Nephron progenitor cell (in vitro differentiated cells): ENCODE measurements around the gene MYD88.

Source experiments
- DNase-seq: peaks from one replicate; pipeline ENCODE4 v3.0.0; 2021
- H3K27ac Mint-ChIP-seq: 2 replicates; pipeline ENCODE4 v1.8.0; 2021; ENCODE audit warnings: mild to moderate bottlenecking, moderate library complexity, mixed read lengths
- H3K27me3 Mint-ChIP-seq: 2 replicates; pipeline ENCODE4 v1.8.0; 2021; ENCODE audit warnings: mild to moderate bottlenecking, low read depth, mixed read lengths; ENCODE audit not compliant: poor library complexity
- H3K36me3 Mint-ChIP-seq: 2 replicates; pipeline ENCODE4 v1.8.0; 2021; ENCODE audit warnings: low read depth, mixed read lengths
- H3K4me1 Mint-ChIP-seq: 2 replicates; pipeline ENCODE4 v1.8.0; 2021; ENCODE audit warnings: mixed read lengths
- H3K4me3 Mint-ChIP-seq: 2 replicates; pipeline ENCODE4 v1.8.0; 2021; ENCODE audit warnings: mild to moderate bottlenecking, moderate library complexity, mixed read lengths
- H3K9me3 Mint-ChIP-seq: 2 replicates; pipeline ENCODE4 v1.8.0; 2021; ENCODE audit warnings: mild to moderate bottlenecking, moderate library complexity, mixed read lengths
- TF ChIP-seq, protein P1 (sequence below): fragments of 200-600 bp; sonication (generic); IDR thresholded peaks from 2 replicates; pipeline ENCODE4 v1.5.0; 2021; ENCODE audit warnings: antibody characterized with exemption

The MYD88 gene

DNA sequence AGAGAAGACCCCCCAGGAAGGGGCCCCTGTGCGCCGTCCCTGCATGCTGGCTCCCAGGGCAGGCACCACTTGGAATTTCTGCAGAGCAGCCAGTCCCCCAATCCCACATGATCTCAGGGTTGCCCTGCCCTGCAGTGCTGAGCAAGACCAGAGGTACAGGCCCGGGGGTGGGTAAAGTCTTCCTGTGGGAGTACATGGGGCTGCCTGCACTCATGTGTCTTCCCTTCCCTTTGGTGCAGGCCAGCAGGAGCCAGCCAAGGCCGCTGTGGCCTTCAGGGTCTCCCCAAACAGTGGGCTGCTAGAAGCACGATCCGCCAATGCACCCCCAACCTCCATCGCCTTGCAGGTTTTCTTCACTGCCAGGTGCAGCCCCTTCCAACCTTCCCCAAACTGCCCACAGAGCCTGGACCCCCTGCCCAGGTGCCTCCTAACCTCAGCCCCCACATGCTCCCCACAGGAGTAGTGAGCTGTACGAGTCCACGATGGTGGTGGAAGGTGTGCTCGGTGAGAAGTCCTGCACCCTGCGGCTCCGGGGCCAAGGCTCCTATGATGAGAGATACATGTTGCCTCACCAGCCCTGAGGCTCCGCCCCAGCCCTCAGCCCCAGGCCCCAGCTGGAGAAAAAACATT, 16.5 kb upstream of the MYD88 start:
- DNase-seq, result no peak

DNA sequence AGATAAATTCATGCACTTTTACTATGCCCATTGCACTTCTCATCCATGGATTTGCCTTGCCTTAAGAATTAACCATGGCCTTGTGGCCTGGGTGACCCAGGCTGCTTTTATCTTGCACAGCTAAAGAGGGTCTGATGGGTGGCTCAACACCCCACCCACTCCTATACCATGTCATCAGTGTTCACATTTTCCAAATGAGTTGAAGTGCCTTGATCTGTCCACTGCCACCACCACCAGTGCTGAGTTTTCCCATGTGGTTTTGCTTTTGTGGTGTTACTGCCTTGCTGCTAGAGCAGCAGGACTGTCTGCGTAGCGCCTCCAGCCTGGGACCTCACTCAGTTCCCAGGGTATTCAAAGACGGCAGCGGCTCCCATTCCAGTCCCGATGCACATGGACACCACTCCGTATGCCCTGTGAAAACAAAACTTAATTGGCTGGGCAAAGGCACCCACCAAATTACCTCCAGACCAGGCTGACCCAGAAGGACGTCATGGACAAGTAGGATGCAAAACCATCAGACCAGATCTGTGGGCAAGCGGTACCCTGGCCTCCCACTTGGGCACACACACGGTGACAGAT, 15.7 kb upstream of the MYD88 start:
- TF ChIP-seq, protein P1, sequence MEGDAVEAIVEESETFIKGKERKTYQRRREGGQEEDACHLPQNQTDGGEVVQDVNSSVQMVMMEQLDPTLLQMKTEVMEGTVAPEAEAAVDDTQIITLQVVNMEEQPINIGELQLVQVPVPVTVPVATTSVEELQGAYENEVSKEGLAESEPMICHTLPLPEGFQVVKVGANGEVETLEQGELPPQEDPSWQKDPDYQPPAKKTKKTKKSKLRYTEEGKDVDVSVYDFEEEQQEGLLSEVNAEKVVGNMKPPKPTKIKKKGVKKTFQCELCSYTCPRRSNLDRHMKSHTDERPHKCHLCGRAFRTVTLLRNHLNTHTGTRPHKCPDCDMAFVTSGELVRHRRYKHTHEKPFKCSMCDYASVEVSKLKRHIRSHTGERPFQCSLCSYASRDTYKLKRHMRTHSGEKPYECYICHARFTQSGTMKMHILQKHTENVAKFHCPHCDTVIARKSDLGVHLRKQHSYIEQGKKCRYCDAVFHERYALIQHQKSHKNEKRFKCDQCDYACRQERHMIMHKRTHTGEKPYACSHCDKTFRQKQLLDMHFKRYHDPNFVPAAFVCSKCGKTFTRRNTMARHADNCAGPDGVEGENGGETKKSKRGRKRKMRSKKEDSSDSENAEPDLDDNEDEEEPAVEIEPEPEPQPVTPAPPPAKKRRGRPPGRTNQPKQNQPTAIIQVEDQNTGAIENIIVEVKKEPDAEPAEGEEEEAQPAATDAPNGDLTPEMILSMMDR, result no peak
- peaks cover 46% of the 10 kb centered on the region for H3K36me3 Mint-ChIP-seq

More for the DNA sequence above, 16.5 kb upstream of the MYD88 start:
- no peak overlapping the region for H3K4me3 Mint-ChIP-seq
- H3K9me3 Mint-ChIP-seq, result no peaks in the 10 kb centered on the region
- no peaks in the 10 kb centered on the region for H3K4me1 Mint-ChIP-seq
- no peak overlapping the region for H3K27ac Mint-ChIP-seq
- peaks cover 3% of the 10 kb centered on the region for H3K27me3 Mint-ChIP-seq
- TF ChIP-seq, protein P1, result no peak
- peaks cover 38% of the 10 kb centered on the region for H3K36me3 Mint-ChIP-seq

DNA sequence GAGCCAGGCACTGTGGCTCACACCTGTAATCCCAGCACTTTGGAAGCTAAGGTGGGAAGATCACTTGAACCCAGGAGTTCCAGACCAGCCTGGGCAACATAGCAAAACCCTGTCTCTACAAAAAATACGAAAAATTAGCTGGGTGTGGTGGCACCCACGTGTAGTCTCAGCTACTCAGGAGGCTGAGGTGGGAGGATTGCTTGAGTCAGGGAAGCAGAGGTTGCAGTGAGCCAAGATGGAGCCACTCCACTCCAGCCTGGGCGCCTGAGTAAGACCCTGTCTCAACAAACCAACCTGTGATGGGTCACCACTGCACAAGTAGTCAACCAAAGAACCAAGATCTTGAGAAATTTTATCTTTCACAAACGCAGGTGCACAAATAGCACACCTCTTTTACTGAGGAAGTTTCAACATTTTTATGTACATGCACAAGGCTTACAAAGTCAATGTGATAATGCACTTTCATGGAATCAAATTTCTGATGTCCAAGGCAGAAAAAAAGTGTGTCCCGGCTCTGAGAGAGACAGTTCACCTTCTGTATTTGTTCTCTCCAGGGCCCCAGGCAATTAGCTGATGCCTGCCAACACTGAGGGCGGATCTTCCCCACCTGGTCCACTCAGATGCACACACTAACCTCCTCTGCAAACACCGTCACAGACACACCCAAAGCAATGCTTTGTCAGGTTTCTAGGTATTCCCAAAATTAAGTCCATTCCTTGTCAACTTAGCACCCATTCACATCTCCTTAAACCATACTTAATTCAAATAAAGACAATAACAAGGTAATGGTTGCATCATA, 13.9 kb upstream of the MYD88 start:
- Mint-ChIP-seq H3K36me3 (peaks cover 49% of the 10 kb centered on the region), H3K4me1 (no peaks in the 10 kb centered on the region), H3K9me3 (no peaks in the 10 kb centered on the region), H3K4me3 (no peak overlapping the region), H3K27ac (no peak overlapping the region), H3K27me3 (no peaks in the 10 kb centered on the region)
- DNase-seq, result no peak
- TF ChIP-seq, protein P1, result no peak

More for the DNA sequence above, 15.7 kb upstream of the MYD88 start:
- Mint-ChIP-seq H3K27ac (no peak overlapping the region), H3K4me1 (no peaks in the 10 kb centered on the region), H3K9me3 (no peaks in the 10 kb centered on the region), H3K4me3 (no peak overlapping the region), H3K27me3 (peaks cover 3% of the 10 kb centered on the region)
- no peak for DNase-seq

DNA sequence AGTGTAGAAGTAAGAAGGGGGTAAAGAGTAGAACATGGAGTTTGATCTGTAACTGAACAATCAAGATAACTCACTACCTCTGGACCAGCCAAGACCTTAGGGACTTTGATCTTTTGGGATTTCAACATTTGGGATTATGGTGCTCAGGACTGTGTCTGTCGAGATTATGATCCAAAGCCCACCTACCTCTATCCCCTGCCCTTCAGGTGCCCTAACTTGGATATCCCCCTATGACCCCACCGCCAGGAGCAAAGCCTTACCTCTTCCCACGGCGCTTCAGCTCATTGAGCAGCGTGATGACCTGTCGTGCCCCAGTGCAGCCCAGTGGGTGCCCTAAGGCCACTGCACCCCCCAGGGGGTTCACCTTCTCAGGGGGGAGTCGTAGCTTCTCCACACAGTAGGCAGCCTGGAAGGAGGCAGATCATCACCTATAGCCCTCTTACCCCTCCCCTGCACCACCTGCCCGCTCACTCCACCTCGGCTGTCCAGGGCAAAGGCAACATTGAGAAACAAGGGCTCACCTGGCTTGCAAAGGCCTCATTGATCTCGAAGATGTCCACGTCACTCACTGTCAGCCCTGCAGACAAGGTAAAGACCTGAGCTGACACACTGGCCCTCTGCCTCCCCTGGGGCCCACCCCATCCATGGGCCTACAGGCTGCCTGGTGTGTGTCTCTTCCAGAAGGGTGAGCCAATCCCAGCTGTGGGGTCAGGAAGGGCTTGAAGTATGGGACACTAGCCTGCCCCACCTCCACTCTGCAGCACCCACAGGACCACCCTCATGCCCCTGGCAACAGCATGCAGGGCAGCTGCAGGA, 12.9 kb upstream of the MYD88 start:
- TF ChIP-seq, protein P1, result no peak
- DNase-seq, result no peak
- Mint-ChIP-seq H3K4me1 (no peaks in the 10 kb centered on the region), H3K27me3 (no peaks in the 10 kb centered on the region), H3K27ac (no peak overlapping the region), H3K36me3 (peaks cover 54% of the 10 kb centered on the region), H3K4me3 (no peak overlapping the region), H3K9me3 (no peaks in the 10 kb centered on the region)

DNA sequence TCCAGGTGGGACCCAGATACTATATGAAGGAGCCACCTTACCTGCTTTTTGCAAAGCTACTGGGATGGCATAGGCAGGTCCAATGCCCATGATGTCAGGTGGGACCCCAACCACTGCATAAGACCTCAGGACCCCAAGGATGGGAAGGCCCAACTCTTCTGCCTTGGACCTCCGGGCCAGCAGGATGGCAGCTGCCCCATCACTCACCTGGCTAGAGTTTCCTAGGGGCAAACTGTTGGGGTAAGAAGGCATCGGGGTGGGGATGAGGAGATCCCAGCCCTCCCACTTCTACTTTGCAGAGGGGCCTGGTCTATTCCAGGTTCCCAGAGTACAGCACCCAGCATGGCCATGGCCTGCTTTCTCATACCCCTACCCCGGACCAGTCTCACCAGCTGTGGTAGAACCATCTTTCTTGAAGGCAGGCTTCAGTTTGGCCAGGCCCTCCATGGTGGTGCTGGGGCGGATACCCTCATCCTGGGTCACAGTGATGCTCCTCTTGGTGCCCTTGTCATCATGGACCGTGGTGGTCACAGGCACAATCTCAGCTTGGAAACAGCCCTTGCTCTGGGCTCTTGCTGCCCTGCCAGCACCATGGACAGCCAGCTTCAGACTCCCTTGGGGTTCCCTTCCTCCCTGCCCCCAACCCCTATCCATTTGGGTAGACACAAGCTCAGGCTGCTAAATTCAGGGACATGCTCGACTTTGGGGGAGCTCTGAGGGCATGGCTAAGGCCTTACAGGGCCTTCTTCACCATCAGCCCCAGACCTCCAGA, 12.2 kb upstream of the MYD88 start:
- H3K27ac Mint-ChIP-seq, result no peak overlapping the region
- H3K4me3 Mint-ChIP-seq, result no peak overlapping the region
- H3K27me3 Mint-ChIP-seq, result no peaks in the 10 kb centered on the region
- H3K4me1 Mint-ChIP-seq, result no peaks in the 10 kb centered on the region
- no peaks in the 10 kb centered on the region for H3K9me3 Mint-ChIP-seq
- peaks cover 58% of the 10 kb centered on the region for H3K36me3 Mint-ChIP-seq
- DNase-seq, result no peak
- TF ChIP-seq, protein P1, result no peak
